Measurements from ENCODE around the gene THSD1. TPM values are rescaled to one million over a fixed set of nuclear protein-coding genes. Genes with fewer than 3 reads are reported as not detected.

The THSD1 gene
- total RNA-seq, 2 experiments from 2014 or later, result 0.21 to 0.34 TPM

Other genes with a start within 250 kb of the THSD1 start
- gene NEK3, start 246.6 kb downstream of the THSD1 start, total RNA-seq, result 1 to 10 TPM; 1.5 to 1.9 TPM
- gene VPS36, start 44.5 kb upstream of the THSD1 start, total RNA-seq, result 10 to 100 TPM; 33.5 to 36.5 TPM
- 10 to 100 TPM; 37.4 to 42.9 TPM for gene CKAP2, start 49.3 kb upstream of the THSD1 start, total RNA-seq
- 1 to 10 TPM; 8.2 to 9.8 TPM for gene HNRNPA1L2, start 236.3 kb upstream of the THSD1 start, total RNA-seq
- 10 to 100 TPM; 63.6 to 65.6 TPM for gene SUGT1, start 246.7 kb upstream of the THSD1 start, total RNA-seq

All from activated CD8-positive, alpha-beta memory T cell treated with anti-CD3 and anti-CD28 coated beads for 36 hours (primary cell).